ENCODE data around the gene HRH1.
"Not testable (repeated sequence)": the region's sequence is repeated elsewhere in the genome, so short reads cannot be mapped to it uniquely, and the experiment has no call there.

Gene HRH1

GRCh38 chr3:11238880-11239279 is 84.6 kb downstream of the HRH1 start:
- no peak for DNase-seq (ENCODE audit: low read depth in 2 of 2, low spot score in 1 of 2)

- DNase-seq (ENCODE audit: low read depth in 2 of 2, low spot score in 1 of 2): no peak
These were observed 85.5 kb downstream of the HRH1 start for GRCh38 chr3:11239796-11240195.

- DNase-seq (ENCODE audit: low read depth in 2 of 2, low spot score in 1 of 2): no peak
These were observed 86.2 kb downstream of the HRH1 start for GRCh38 chr3:11240496-11240895.

GRCh38 chr3:11244121-11244677 is 89.9 kb downstream of the HRH1 start:
- no peak for DNase-seq (ENCODE audit: low read depth in 2 of 2, low spot score in 1 of 2)

GRCh38 chr3:11245276-11245675 is 91.0 kb downstream of the HRH1 start:
- DNase-seq (ENCODE audit: low read depth in 2 of 2, low spot score in 1 of 2): no peak

GRCh38 chr3:11245827-11246662 is 91.8 kb downstream of the HRH1 start:
- no peak for DNase-seq (ENCODE audit: low read depth in 2 of 2, low spot score in 1 of 2)

GRCh38 chr3:11246663-11246970 is 92.3 kb downstream of the HRH1 start:
- DNase-seq (ENCODE audit: low read depth in 2 of 2, low spot score in 1 of 2): no peak

- DNase-seq (ENCODE audit: low read depth in 2 of 2, low spot score in 1 of 2): no peak
These were observed 93.1 kb downstream of the HRH1 start for GRCh38 chr3:11247362-11247761.

- DNase-seq (ENCODE audit: low read depth in 2 of 2, low spot score in 1 of 2): no peak
These were observed 94.3 kb downstream of the HRH1 start for GRCh38 chr3:11248596-11248995.

GRCh38 chr3:11250902-11251806 is 96.9 kb downstream of the HRH1 start:
- DNase-seq (ENCODE audit: low read depth in 2 of 2, low spot score in 1 of 2): no peak

- DNase-seq (ENCODE audit: low read depth in 2 of 2, low spot score in 1 of 2): no peak
These were observed 97.5 kb downstream of the HRH1 start for GRCh38 chr3:11251807-11252176.

GRCh38 chr3:11254876-11255275 is 100.6 kb downstream of the HRH1 start:
- no peak for DNase-seq (ENCODE audit: low read depth in 2 of 2, low spot score in 1 of 2)

- DNase-seq (ENCODE audit: low read depth in 2 of 2, low spot score in 1 of 2): not testable (repeated sequence)
These were observed 101.2 kb downstream of the HRH1 start for GRCh38 chr3:11255537-11255936.

- no peak for DNase-seq (ENCODE audit: low read depth in 2 of 2, low spot score in 1 of 2)
These were observed 104.7 kb downstream of the HRH1 start for GRCh38 chr3:11258958-11259357.

GRCh38 chr3:11260460-11260859 is 106.2 kb downstream of the HRH1 start:
- DNase-seq (ENCODE audit: low read depth in 2 of 2, low spot score in 1 of 2): no peak

- DNase-seq (ENCODE audit: low read depth in 2 of 2, low spot score in 1 of 2): no peak
These were observed 114.7 kb downstream of the HRH1 start for GRCh38 chr3:11269007-11269406.

- DNase-seq (ENCODE audit: low read depth in 2 of 2, low spot score in 1 of 2): peak; percentile 92 to 94
These were observed 118.0 kb downstream of the HRH1 start, which contains the start of gene ATG7 for GRCh38 chr3:11271986-11272904. Gene ATG7 (plus strand): TSS chr3:11272397. CDS start chr3:11298696, 26,299 bp downstream.

- no peak for DNase-seq (ENCODE audit: low read depth in 2 of 2, low spot score in 1 of 2)
These were observed 118.7 kb downstream of the HRH1 start for GRCh38 chr3:11272906-11273574.

GRCh38 chr3:11273891-11274291 is 119.6 kb downstream of the HRH1 start:
- DNase-seq (ENCODE audit: low read depth in 2 of 2, low spot score in 1 of 2): no peak

- DNase-seq (ENCODE audit: low read depth in 2 of 2, low spot score in 1 of 2): no peak
These were observed 120.4 kb downstream of the HRH1 start for GRCh38 chr3:11274566-11275142.
